Measurements from ENCODE around the gene MFRP.

The MFRP gene

DNA sequence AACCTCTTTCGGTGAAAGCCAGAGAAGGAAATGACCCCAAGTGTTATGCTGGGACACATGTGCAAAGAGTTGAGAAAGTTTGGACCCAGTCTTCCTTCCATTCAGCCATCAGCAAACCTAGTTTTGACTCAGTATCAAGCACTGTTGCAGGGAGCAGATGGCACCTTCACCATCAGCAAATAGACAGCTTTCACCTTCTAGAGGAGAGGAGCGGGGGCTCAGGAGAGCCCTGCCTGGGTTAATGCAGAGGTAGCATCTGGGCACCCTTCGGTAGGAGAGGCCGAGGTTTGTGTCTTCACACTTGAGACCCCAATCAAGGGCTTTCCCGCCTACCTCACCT lies 16.2 kb upstream of the MFRP start:
- H3K27ac ChIP-seq (ENCODE audit: extremely low read depth, low read depth, low read length): no peak overlapping the region
- H3K36me3 ChIP-seq (ENCODE audit: control insufficient read depth in 2 of 2, insufficient read depth in 1 of 2, low read length in 2 of 2): peaks cover 0 to 23% of the 10 kb centered on the region in 2 experiments; a peak in 1 of 3 replicates
- H3K4me1 ChIP-seq (ENCODE audit: control insufficient read depth, insufficient read depth, low read length): peaks cover 9% of the 10 kb centered on the region
- POLR2A ChIA-PET: interaction anchor here (0.9 to 2.7 kb wide), 3 partner anchors 14 to 46 kb away, joined by 8 to 39 read pairs (median 15); partner anchors contain the start of gene MCAM
- CTCF ChIA-PET: interaction anchor here (0.6 to 2.5 kb wide), 9 partner anchors 11 to 112 kb away, joined by 3 to 33 read pairs (median 6); no protein-coding TSS in a partner anchor
- TF ChIP-seq PRDM1 (tag by site-specific recombination; IDR thresholded peaks at IDR 0.05): peak; percentile 64; the same call in 1 of the 2 replicates
- no peak for TF ChIP-seq ZNF791 (tag by site-specific recombination; IDR thresholded peaks at IDR 0.05)
- TF ChIP-seq, protein P1, sequence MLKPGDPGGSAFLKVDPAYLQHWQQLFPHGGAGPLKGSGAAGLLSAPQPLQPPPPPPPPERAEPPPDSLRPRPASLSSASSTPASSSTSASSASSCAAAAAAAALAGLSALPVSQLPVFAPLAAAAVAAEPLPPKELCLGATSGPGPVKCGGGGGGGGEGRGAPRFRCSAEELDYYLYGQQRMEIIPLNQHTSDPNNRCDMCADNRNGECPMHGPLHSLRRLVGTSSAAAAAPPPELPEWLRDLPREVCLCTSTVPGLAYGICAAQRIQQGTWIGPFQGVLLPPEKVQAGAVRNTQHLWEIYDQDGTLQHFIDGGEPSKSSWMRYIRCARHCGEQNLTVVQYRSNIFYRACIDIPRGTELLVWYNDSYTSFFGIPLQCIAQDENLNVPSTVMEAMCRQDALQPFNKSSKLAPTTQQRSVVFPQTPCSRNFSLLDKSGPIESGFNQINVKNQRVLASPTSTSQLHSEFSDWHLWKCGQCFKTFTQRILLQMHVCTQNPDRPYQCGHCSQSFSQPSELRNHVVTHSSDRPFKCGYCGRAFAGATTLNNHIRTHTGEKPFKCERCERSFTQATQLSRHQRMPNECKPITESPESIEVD (tag by site-specific recombination; IDR thresholded peaks at IDR 0.05): no peak
- TF ChIP-seq, protein P2, sequence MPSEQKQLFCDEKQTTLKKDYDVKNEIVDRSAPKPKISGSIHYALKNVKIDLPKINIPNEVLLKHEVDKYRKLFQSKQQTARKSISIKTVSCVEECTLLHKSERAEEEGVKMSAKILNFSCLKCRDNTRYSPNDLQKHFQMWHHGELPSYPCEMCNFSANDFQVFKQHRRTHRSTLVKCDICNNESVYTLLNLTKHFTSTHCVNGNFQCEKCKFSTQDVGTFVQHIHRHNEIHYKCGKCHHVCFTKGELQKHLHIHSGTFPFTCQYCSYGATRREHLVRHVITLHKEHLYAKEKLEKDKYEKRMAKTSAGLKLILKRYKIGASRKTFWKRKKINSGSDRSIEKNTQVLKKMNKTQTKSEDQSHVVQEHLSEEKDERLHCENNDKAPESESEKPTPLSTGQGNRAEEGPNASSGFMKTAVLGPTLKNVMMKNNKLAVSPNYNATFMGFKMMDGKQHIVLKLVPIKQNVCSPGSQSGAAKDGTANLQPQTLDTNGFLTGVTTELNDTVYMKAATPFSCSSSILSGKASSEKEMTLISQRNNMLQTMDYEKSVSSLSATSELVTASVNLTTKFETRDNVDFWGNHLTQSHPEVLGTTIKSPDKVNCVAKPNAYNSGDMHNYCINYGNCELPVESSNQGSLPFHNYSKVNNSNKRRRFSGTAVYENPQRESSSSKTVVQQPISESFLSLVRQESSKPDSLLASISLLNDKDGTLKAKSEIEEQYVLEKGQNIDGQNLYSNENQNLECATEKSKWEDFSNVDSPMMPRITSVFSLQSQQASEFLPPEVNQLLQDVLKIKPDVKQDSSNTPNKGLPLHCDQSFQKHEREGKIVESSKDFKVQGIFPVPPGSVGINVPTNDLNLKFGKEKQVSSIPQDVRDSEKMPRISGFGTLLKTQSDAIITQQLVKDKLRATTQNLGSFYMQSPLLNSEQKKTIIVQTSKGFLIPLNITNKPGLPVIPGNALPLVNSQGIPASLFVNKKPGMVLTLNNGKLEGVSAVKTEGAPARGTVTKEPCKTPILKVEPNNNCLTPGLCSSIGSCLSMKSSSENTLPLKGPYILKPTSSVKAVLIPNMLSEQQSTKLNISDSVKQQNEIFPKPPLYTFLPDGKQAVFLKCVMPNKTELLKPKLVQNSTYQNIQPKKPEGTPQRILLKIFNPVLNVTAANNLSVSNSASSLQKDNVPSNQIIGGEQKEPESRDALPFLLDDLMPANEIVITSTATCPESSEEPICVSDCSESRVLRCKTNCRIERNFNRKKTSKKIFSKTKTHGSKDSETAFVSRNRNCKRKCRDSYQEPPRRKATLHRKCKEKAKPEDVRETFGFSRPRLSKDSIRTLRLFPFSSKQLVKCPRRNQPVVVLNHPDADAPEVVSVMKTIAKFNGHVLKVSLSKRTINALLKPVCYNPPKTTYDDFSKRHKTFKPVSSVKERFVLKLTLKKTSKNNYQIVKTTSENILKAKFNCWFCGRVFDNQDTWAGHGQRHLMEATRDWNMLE (tag by site-specific recombination; conservative IDR thresholded peaks at IDR 0.05; ENCODE audit: low read depth): no peak
- no peaks in the 10 kb centered on the region for H3K9me3 ChIP-seq (ENCODE audit: control insufficient read depth, insufficient read depth, low read depth, low read length)
- H3K4me3 ChIP-seq (ENCODE audit: low read depth, low read length): no peak overlapping the region

GRCh38 chr11:119361941-119362725 lies 15.6 kb upstream of the MFRP start:
- Histone ChIP-seq H3K36me3 (ENCODE audit: control insufficient read depth in 2 of 2, insufficient read depth in 1 of 2, low read length in 2 of 2) (peaks cover 0 to 29% of the 10 kb centered on the region in 2 experiments; a peak in 1 of 3 replicates), H3K27ac (ENCODE audit: extremely low read depth, low read depth, low read length) (0 out of 2 replicates have a peak overlapping the region, but pooled peaks have one; percentile 22), H3K4me3 (ENCODE audit: low read depth, low read length) (no peak overlapping the region), H3K9me3 (ENCODE audit: control insufficient read depth, insufficient read depth, low read depth, low read length) (no peaks in the 10 kb centered on the region), H3K4me1 (ENCODE audit: control insufficient read depth, insufficient read depth, low read length) (peaks cover 9% of the 10 kb centered on the region)
- POLR2A ChIA-PET: interaction anchor here (0.5 to 2.7 kb wide), 12 partner anchors 10 to 359 kb away, joined by 3 to 39 read pairs (median 6); partner anchors contain the start of genes CBL, DPAGT1, HMBS and MCAM
- TF ChIP-seq ZNF561 (tag by site-specific recombination; IDR thresholded peaks at IDR 0.05; ENCODE audit: borderline replicate concordance) (no peak), KLF16 (tag by site-specific recombination; IDR thresholded peaks at IDR 0.05) (no peak), ZNF624 (tag by site-specific recombination; IDR thresholded peaks at IDR 0.05) (no peak), ZNF174 (tag by site-specific recombination; IDR thresholded peaks at IDR 0.05) (no peak), ZNF221 (tag by site-specific recombination; IDR thresholded peaks at IDR 0.05; ENCODE audit: borderline replicate concordance) (no peak), ZNF621 (tag by site-specific recombination; IDR thresholded peaks at IDR 0.05) (no peak), REPIN1 (tag by site-specific recombination; IDR thresholded peaks at IDR 0.05; ENCODE audit: low read depth) (no peak), PBX3 (CRISPR knock-in tag; IDR thresholded peaks at IDR 0.05) (no peak), PRDM4 (tag by site-specific recombination; IDR thresholded peaks at IDR 0.05) (no peak), ZNF366 (tag by site-specific recombination; conservative IDR thresholded peaks at IDR 0.05) (no peak), ZBTB44 (tag by site-specific recombination; IDR thresholded peaks at IDR 0.05) (no peak)
- TF ChIP-seq, protein P3, sequence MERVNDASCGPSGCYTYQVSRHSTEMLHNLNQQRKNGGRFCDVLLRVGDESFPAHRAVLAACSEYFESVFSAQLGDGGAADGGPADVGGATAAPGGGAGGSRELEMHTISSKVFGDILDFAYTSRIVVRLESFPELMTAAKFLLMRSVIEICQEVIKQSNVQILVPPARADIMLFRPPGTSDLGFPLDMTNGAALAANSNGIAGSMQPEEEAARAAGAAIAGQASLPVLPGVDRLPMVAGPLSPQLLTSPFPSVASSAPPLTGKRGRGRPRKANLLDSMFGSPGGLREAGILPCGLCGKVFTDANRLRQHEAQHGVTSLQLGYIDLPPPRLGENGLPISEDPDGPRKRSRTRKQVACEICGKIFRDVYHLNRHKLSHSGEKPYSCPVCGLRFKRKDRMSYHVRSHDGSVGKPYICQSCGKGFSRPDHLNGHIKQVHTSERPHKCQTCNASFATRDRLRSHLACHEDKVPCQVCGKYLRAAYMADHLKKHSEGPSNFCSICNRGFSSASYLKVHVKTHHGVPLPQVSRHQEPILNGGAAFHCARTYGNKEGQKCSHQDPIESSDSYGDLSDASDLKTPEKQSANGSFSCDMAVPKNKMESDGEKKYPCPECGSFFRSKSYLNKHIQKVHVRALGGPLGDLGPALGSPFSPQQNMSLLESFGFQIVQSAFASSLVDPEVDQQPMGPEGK (tag by site-specific recombination; IDR thresholded peaks at IDR 0.05): no peak
- CTCF ChIA-PET: interaction anchor here (0.6 to 2.5 kb wide), 13 partner anchors 11 to 152 kb away, joined by 3 to 33 read pairs (median 6); partner anchors contain the start of gene USP2

Data from HEK293 (cell line).